CD4-positive, alpha-beta T cell treated with Interleukin-12 subunit alpha and Interleukin-12 subunit beta, for 1 hour (primary cell): ENCODE measurements around the gene NXPE2.
A peak's percentile ranks its signal among the peaks of the same experiment; 100 is the strongest.
"Not testable (repeated sequence)": the region's sequence is repeated elsewhere in the genome, so short reads cannot be mapped to it uniquely, and the experiment has no call there.

Experiments
- DNase-seq: peaks from one replicate; pipeline ENCODE4 v3.0.0-alpha.2; 2020

The NXPE2 gene

GRCh38 chr11:114678125-114679036 lies at the start of gene NXPE2:
Gene NXPE2 (plus strand): TSS chr11:114678527. CDS start chr11:114678576, 49 bp downstream.
- no peak for DNase-seq

GRCh38 chr11:114631445-114631965 lies 46.8 kb upstream of the NXPE2 start:
- not testable (repeated sequence) for DNase-seq

- DNase-seq, result not testable (repeated sequence)
These were observed 38.9 kb upstream of the NXPE2 start for GRCh38 chr11:114639440-114639839.

- DNase-seq, result no peak
These were observed 27.7 kb upstream of the NXPE2 start for GRCh38 chr11:114650661-114651060.

GRCh38 chr11:114651145-114651718 lies 27.1 kb upstream of the NXPE2 start:
- no peak for DNase-seq

- no peak for DNase-seq
These were observed 25.2 kb upstream of the NXPE2 start for GRCh38 chr11:114653148-114653547.

- no peak for DNase-seq
These were observed 13.7 kb upstream of the NXPE2 start for GRCh38 chr11:114664641-114665040.

GRCh38 chr11:114666760-114667159 lies 11.6 kb upstream of the NXPE2 start:
- DNase-seq, result no peak

- no peak for DNase-seq
These were observed 10.2 kb upstream of the NXPE2 start for GRCh38 chr11:114668109-114668508.

- no peak for DNase-seq
These were observed 4.7 kb upstream of the NXPE2 start for GRCh38 chr11:114673661-114674060.

GRCh38 chr11:114679505-114679904 lies 1.2 kb downstream of the NXPE2 start:
- DNase-seq, result no peak

- DNase-seq, result no peak
These were observed 4.7 kb downstream of the NXPE2 start for GRCh38 chr11:114683007-114683406.

- DNase-seq, result no peak
These were observed 6.3 kb downstream of the NXPE2 start for GRCh38 chr11:114684636-114685035.

GRCh38 chr11:114685097-114685496 lies 6.8 kb downstream of the NXPE2 start:
- DNase-seq, result no peak

GRCh38 chr11:114705280-114706024 lies 27.1 kb downstream of the NXPE2 start:
- no peak for DNase-seq

- no peak for DNase-seq
These were observed 31.6 kb downstream of the NXPE2 start for GRCh38 chr11:114709960-114710359.

GRCh38 chr11:114713756-114714155 lies 35.4 kb downstream of the NXPE2 start:
- no peak for DNase-seq

GRCh38 chr11:114719562-114719961 lies 41.2 kb downstream of the NXPE2 start:
- no peak for DNase-seq

GRCh38 chr11:114724916-114725524 lies 46.7 kb downstream of the NXPE2 start:
- no peak for DNase-seq

GRCh38 chr11:114725623-114726022 lies 47.3 kb downstream of the NXPE2 start:
- DNase-seq, result no peak

- DNase-seq, result no peak
These were observed 58.5 kb downstream of the NXPE2 start for GRCh38 chr11:114736806-114737205.

GRCh38 chr11:114738954-114739353 lies 60.6 kb downstream of the NXPE2 start:
- DNase-seq, result peak; percentile 45

- DNase-seq, result no peak
These were observed 66.9 kb downstream of the NXPE2 start for GRCh38 chr11:114745150-114745671.
